GM03348 (cell line): Measurements from ENCODE around the gene NINJ1.

ENCODE experiments used
- DNase-seq: peaks from one replicate; pipeline ENCODE4 v3.0.0; 2012; ENCODE audit warnings: low spot score

NINJ1 gene

DNA sequence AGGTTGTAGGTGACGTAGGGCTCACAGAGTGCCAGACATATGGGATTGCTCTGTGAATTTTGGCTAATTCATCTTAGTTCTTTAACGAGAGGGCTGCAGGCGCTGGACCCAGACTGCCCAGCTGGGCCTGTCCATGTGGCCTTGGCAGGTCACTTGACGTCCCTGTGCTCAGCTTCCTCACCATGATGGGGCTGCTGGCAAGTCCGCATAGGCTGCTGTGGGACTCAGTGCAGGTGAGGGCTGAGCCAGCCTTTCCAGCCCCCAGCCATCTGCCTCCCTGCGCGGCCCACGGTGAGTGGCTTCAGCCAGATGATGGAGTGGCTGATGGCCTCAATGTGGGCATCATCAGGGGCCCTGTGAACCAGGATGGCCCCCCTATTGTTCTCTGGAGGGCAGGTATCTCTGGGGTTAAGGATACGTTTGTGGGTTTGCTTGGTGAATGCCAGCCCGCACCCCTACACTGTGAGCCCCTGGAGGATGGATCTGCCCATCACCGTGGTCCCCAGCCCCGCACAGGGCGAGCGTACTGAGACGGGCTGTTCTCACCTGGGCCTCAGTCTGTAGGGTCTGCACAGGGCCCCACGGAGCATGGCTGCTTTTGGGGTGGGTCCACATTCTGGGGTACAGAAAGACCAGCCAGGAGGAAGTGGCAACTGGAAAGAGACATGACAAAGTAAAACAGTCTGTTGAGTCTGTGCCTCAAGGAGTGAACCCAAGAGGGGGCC, 34.3 kb downstream of the NINJ1 start:
- no peak for DNase-seq

DNA sequence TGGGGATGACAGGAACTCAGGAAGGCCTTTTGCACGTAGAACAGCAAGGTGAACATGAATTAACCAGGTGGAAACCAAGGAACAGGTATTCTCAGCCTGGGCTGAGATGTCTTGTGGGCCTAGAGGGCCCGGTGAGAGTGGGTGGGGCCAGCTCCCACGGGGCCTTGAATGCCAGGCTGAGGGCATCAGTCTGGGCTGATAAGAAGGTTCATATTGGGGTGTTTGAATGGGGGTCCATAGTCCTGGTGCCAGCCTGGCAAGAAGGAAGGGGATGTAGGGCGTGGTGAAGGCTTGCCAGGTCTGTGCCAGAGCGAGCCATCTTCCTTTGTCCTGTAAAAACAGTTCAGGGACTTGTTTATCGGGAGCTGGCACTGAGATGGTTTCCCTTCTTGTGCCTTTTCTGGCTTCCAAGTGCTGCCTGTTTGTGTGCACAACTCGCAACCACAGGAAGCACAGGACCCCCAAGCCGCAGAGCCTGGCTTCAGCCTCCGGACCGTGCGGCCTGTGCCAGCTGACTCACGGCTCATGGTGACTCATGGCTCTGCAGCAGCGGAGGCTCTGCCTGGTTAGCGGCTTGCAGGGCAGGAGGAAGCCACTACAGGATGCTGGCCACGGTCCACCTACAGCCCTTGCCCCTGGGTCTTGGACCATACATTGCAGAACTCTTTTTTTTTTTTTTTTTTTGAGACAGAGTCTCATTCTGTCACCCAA, 35.7 kb downstream of the NINJ1 start:
- DNase-seq = peak; percentile 95

DNA sequence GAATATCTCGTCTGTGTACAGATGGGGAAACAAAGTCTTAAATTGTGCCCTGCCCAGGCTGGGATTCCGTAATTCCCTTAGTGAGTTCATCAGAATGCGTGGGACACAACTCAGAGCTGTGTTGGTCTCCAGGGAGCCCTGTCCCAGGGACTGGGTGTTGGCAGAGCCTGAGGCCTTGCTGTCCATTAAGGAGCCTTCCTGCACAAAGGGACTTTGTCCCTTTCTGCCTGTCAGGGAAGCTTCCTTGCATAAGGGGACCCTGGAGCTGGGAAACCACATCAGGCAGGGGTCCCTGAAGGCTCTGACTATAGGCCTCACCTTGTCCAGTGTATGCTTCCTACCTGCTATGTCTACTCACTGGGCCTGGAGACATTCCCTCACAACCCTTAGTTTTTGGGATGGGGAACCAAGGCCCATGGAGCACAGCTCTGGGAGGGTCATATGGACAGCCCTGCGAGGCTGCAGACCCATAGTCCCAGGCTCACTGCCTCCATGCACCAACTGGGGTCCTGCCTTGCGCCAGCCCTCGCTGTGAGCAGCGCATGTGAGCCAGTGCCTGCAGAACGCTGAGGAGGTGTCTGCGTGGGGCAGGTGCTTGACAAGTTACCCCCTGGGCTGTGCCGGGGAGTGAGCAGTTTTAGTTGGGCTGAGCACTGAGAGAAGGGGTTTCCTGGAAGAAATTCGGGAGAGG, 36.4 kb downstream of the NINJ1 start:
- DNase-seq = no peak

DNA sequence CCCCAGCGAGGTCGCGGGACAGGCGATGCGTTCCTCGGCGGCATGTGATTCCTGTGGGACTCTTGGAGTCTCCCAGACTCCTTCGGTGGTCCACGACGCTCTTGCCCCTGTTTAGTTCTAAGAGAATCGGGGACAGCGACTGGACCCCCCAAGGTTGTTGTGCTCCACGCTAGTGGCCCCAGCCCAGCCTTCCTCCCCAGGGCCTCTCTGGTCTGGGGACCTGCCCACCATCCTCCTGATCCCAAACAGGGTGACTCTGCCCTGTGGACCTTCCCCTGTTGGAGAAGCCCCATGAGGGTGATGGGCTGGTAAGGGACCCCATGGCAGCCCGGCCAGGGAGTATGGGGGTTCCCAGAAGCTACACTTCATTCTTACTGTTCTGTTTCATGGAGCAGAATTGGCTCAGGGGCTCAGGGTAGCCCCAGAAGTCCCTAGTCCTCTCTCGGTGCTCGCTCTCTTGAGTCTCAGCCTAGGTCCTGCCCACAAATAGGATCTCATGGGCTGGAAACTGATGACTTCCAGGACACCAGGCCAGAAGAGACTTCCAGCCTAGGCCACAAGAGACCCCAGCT, 37.2 kb downstream of the NINJ1 start:
- no peak for DNase-seq

DNA sequence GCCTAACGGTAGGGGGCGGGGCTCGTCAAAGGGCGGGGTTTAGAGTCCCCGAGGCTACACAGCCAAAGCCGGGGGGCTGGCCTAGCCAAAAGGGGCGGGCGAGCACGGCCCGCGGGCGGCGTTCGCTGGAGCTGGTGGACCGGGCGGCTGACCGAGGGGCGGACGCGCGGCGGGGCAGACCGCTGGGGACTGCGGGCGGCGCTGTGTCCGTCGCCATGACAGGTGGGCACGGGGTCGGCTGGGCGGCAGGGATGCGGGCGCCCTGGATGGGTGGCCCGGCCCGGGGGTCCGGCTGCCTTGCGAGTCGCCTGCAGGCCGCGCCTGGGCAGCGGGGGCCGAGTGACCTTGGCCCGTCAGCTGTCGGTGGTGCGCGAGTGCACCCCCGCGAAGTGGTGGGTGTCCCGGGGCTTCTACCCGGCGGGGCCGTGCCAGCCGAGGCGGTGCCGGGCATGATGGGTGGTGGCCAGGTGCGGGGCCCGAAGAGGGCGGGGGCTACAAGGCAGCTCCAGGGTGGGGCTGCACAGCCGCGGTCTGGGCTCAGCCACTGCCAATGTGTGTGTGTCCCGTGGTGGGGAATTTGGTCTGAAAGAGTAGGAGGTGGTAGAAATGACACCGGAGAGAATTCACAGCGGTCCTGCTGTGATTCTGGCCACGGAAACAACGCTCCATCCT, 37.8 kb downstream of the NINJ1 start, which contains the start of gene CARD19:
CARD19 (plus strand) TSS at position 87 of the 672 bp plus-strand sequence; CDS start at position 216, 129 bp downstream.
- DNase-seq = peak; percentile 55

DNA sequence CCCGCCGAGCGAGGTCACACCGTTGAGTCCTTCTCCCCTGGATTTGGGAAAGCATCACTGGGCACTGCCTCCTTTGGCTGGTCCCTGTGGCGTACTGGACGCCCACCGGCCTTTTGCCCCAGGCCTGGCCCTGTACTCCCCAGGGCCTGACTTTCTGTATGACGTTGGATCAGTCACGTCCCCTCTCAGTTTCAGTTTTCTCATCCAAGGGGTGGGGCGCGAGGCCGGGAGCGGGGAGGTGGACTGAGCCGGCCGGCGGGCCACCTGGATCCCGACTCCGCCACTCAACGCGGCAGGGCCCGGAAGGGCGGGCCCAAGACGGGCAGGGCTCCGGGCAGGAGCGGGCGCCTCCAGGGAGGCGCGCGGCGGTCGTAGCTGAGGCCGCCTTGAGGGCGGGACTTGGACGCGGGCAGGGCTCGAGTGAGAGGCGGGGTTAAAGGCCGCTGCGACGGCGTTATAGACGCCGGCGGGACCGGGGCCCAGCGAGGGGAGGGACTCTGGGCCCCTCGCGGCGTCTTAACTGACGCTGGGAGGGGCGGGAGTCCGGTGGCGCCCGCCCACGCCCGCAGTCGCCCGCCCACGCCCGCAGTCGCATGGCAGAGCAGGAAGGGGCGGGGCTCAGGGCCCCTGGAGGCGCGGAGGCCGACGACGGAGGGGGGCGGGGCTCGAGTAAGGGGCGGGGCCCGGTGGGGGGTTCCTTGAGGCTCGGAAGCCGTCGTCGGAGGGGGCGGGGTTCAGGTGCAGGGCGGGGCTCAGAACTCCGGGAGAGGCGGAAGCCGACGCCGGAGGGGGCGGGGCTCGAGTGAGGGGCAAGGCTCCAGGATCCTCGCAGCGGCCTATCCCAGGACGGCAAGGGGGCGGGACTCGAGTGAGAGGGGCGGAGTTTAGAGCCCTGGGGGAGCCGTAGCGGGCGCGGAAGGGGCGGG, 38.6 kb downstream of the NINJ1 start:
- DNase-seq = peak; percentile 99

DNA sequence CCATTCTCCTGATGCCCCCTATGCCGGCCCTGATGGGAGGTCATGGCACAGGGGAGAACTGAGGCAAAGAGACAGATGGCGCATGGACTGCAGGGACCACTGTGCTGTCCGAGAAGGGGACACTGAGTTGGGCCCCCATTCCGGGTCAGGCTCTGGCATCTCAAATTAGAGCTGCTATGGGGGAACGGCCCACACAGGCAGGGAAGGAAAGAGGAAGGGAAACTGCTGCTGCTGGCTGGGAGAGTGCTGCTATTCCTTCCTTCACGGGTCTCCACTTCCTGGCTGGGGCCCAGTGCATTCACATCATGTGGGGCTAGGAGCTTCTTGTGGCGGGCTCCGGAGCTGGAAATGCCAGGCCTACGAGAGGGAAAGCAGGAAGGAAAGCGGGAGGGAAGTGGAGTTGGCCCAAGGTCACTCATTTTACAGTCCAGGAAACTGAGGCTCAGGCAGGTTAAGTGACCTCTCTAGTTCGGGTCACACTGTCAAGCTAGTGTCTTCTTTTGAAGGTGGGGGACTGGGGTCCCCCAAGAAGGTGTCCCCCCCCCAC, 39.3 kb downstream of the NINJ1 start:
- no peak for DNase-seq

DNA sequence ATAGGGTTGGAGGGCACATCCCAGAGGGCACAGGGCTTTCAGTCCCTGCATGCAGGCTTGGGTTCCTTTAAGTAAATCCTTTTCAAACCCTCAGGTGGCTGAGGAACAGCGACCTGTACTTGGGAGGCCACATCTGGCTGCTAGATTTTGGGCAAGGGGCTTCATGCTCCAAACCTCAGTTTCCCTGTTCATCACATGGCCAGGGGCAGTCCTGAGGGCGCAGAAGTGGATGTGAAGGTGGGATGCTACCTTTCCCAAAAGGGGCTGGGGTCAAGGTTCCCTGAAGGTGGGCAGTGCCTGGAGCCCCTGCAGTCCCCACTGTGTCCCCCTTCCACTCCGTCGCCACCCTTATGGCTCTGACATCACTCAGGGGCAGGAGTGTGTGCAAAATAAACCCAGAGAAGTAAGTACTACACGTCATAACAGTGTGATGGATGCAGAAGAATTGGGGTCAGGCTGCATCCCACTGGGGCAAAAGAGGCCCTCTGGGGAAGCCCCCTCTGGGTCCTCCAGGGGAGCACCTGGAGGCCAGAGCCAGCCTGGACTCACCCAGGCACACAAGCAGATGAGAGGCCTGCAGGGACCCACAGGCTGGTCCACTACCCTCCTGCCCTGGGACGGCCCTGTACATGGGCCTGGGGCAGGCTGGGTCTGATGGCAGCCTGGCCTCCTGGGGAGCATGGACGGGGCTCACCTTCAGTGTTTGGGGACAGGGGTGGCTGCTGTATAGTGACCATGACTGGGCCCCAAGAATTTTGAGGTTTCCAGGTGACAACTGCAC, 40.0 kb downstream of the NINJ1 start:
- DNase-seq = no peak

DNA sequence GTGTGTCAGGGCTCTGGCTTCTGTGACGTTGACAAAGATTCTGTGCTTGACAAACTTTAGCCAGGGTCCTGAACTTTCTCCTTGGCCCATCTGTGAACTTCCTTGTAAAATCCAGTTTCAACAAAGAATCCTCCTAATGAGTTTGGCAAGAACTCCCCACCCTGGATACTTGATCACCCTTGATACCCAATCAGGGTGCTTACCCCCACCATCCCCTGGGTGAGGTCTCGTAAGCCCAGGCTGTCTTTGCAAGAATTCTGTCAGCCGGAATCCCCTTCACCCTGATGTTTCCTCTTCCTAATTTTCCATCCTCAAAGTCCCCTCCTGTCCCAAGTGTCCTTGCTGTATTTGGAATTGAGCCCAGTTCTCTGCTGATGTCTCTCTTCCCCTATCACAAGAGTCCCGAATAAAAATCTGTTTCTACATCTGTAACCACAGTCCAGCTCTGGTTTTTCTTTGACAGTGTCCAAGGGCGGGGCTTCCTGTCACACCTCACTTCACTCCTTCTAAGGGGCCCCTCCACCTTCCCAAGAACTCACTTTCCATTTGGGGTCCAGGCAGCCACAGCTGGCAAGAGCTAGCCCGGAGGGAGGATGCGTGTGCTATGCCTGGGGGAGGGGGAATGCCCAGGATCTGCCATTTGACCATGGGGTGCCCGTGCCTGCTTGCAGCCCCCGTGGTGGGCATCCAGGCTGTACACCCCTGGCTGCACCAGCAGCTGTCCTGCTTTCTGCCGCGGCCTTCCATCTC, 40.7 kb downstream of the NINJ1 start:
- DNase-seq = no peak

DNA sequence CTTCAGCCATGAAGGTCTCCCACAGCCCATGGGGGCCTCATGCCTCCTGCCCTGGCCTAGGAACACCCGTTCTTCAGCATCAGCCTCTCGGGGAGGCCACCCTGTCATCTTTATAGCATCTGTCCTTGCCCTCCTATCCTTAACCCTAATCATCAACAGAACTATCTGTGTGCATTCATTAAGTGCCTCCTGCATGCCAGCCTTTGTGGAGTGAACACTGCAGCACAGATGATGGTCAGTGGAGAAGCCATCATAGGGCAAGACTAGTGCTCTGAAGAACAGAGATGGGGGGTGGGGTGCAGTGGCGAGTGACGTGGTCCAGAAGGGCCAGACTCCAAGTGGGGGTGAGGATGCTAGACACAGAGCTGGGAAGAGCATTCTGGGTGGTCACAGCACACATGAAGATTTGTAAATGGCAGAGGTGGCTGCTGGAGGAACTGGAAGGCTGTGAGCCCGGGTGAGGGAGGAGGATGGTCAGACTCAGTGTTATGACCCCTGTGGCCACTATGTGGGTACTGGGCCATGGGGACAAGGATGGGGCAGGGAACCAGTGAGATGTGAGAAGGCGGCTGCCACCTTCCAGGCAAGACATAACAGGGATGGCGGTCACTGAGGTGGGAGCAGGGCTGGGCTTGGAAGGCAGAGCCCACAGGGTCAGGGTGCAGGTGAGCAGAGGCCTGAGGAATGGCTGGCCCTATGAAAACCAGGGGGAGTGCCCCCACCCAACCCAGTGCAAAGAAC, 41.6 kb downstream of the NINJ1 start:
- DNase-seq = no peak

DNA sequence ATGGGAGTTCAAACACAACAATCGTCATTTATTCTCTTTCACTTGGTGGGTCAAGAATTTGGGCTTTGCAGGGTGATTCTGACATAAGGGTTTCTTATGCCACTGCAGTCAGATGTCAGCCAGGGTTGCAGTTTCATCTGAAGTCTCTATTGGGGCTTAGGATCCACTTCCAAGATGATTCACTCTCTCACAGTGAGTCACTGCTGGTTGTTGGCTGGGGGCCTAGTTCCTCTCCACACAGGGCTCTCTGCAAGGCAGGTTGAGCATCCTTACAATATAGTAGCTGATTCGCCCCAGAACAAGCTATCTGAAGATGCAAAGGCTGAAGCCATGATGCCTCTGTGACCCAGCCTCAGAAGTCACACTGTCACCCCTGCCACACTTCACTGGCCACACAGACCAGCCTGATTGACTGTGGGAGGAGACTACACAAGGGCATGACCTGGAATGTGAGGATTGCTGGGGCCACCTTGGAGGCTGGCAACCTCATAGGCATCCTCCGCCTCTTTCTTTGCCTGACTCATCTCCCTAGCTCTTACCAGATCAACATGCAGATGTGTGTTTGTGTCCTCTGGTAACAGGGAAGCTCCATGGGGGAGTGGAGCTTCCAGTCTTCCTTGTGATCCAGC, 42.5 kb downstream of the NINJ1 start:
- DNase-seq = peak; percentile 44

DNA sequence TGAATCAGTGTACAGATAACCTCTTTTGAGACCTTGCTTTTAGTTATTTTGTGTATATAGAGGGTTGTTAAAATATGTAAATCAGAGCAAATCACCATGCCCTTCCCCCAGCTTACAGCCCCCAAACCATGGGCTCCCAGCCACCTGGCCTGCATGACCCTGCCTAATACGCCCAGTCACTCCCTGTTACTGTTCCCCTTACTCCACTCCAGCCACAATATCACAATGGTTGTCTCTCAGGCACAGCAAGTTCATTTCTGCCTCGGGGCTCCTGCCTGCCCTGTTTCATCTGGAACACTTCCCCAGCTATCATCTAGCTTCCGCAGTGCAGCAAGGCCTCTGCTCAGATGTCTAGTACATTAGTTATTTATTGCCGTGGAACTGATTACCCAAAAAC, 43.0 kb downstream of the NINJ1 start:
- DNase-seq = no peak

DNA sequence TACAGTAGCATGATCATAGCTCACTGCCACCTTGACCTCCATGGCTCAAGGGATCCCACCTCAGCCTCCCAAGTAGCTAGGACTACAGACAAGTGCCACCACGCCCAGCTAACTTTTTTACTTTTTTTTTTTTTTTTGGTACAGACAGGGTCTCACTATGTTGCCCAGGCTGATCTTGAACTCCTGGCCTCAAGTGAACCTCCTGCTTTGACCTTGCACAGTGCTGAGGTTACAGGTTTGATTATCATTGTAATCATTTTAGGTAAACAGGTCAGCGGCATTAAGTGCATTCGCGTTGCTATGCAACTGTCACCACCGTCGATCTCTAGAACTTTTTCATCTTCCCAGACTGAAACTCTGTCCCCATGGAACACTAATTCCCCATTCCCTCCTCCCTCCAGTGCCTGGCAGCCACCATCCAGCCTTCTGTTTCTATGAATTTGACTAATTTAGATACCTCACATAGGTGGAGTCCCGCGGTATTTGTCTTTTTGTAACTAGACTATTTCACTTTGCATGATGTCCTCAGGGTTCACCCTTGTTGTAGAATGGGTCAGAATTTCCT, 43.9 kb downstream of the NINJ1 start:
- DNase-seq = no peak

DNA sequence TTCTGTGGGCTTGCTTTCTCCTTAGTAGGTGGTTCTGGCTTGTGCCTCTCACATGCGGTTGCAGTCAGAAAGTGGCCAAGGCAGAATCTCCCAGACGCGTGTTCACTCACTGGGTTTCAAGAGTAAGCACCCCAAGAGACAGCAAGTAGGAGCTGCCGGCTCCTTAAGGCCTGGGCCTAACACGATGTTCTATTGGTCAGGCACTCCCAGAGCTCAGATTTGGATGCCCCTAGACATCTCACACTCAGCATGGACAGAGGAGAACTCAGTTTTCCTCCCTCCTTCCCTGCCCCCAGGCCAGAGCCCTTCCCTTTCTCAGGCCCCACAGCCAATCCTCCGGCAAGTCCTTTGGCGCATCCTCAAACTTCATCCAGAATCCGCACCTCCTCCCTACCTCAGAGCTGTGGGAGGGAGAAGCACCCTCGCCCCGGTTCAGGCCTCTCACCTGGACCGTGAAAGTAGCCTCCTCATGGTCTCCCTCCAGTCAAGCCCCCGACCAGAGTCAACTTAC, 44.5 kb downstream of the NINJ1 start:
- no peak for DNase-seq

DNA sequence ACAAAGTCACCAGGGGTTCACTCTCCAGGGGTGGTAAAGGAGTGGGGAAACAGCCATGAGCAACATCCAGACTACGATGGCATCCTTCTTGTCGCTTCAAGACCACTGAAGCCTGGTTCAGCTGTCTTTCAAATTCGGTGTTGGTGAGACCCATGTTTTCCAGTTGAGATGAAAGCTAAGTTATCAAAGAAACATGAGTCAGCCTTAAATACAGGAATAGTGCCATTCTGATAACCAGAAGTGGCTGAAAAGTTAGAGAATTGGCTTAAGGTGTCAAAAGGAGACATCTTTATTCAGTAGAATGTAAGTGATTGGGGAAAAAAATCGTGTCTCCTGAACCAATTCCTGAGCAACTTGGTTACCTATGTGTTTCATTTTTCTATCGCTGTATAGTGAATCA, 45.0 kb downstream of the NINJ1 start:
- no peak for DNase-seq

DNA sequence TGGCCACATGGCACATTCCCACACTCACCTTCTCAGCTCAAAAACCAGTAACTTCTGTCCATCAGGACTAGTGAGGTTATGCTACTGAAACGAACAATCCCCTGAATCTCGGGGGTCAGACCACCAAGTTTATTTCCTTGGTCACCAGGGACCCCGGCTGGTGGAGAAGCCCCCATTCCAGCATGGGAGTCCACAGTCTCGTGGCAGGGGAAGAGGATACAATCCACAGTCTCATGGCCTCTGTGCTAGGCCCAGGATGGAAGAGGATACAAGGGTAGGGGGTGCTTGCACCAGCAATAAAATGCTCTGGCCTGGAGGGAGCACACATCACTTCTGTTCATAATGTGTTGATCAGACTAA, 45.4 kb downstream of the NINJ1 start:
- no peak for DNase-seq

DNA sequence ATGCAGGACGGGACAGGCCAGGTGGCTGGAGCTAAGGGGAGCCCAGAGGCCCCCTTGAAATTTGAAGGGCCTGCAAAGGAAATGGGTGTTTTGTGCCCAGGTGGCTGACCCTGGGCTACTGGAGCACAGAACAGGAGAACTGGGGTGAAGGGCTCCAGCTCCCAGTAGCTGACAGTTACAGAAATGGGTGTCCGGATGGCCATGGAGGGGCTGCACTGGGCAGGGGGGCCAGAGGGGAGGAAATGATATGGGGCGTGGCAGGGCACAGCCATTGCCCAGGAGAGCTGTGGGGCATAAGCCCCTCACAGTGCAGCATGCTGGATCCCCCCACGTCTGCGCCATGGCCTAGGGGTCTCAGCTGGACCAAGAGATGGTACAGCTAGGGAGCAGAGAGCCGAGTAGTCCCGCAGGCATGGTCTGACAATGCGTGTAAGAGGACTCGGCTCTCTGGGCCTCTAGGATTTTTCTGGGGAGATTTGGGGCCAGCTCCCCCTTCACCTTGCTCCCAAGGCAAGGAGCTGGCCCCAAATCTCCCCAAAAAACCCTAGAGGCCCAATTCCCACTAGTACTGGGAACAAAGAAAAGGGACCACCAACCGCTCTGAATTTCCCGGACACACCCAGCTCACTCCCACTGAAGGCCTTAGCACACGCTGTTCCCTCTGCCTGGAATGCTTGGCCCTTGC, 45.9 kb downstream of the NINJ1 start:
- DNase-seq = no peak
